Loucy (cell line): Measurements from ENCODE around the gene GPR45.

Experiments
- H2AFZ ChIP-seq: fragments of 200-600 bp; sonication (generic); 2 replicates; pipeline ENCODE4 v1.6.0; 2016; ENCODE audit warnings: antibody characterized with exemption, mild to moderate bottlenecking, low read length, moderate library complexity
- H3F3A ChIP-seq: fragments of 200-600 bp; 2 replicates; pipeline ENCODE4 v1.6.0; 2016; ENCODE audit warnings: antibody characterized with exemption, low read depth, mild to moderate bottlenecking
- H3K27me3 ChIP-seq: fragments of 200-600 bp; sonication (generic); 2 replicates; pipeline ENCODE4 v1.6.1; 2014; ENCODE audit warnings: low read length, mild to moderate bottlenecking; ENCODE audit not compliant: insufficient read depth, poor library complexity, severe bottlenecking
- H3K36me3 ChIP-seq: fragments of 200-600 bp; sonication (generic); 2 replicates; pipeline ENCODE4 v1.6.1; 2016; ENCODE audit warnings: low read length; ENCODE audit not compliant: insufficient read depth
- H3K4me1 ChIP-seq: fragments of 200-600 bp; sonication (generic); 2 replicates; pipeline ENCODE4 v1.5.1; 2014; ENCODE audit warnings: low read length, mild to moderate bottlenecking; ENCODE audit not compliant: insufficient read depth, poor library complexity, severe bottlenecking
- H3K4me2 ChIP-seq: fragments of 200-600 bp; sonication (generic); 2 replicates; pipeline ENCODE4 v1.6.0; 2014; ENCODE audit warnings: antibody characterized with exemption, low read length, low read depth, mild to moderate bottlenecking; ENCODE audit not compliant: poor library complexity, severe bottlenecking
- H3K4me3 ChIP-seq: fragments of 200-600 bp; sonication (generic); 2 replicates; pipeline ENCODE4 v1.5.1; 2014; ENCODE audit warnings: low read length, mild to moderate bottlenecking, mixed read lengths; ENCODE audit not compliant: poor library complexity, severe bottlenecking
- H3K79me2 ChIP-seq: fragments of 200-600 bp; sonication (generic); 2 replicates; pipeline ENCODE4 v1.6.1; 2014; ENCODE audit warnings: low read length; ENCODE audit not compliant: insufficient read depth
- H3K9ac ChIP-seq: fragments of 200-600 bp; sonication (generic); 2 replicates; pipeline ENCODE4 v1.6.0; 2014; ENCODE audit warnings: mild to moderate bottlenecking, low read depth, low read length, moderate library complexity; ENCODE audit not compliant: poor library complexity, severe bottlenecking
- H3K9me2 ChIP-seq: fragments of 200-600 bp; sonication (generic); replicated peaks from 2 replicates; pipeline ENCODE4 v1.6.1; 2016; ENCODE audit warnings: low read depth, low read length, mixed read lengths
- H3K9me3 ChIP-seq: fragments of 200-600 bp; sonication (generic); 2 replicates; pipeline ENCODE4 v1.6.1; 2014; ENCODE audit warnings: mild to moderate bottlenecking, antibody characterized with exemption, low read length, low read depth; ENCODE audit not compliant: insufficient read depth
- H4K20me1 ChIP-seq: fragments of 200-600 bp; sonication (generic); 2 replicates; pipeline ENCODE4 v1.6.0; 2014; ENCODE audit warnings: antibody characterized with exemption, low read length, mild to moderate bottlenecking; ENCODE audit not compliant: insufficient read depth, poor library complexity, severe bottlenecking
- CTCF ChIP-seq: fragments of 200-600 bp; sonication (generic); conservative IDR thresholded peaks from 2 replicates; pipeline ENCODE4 v1.5.1; 2014; ENCODE audit warnings: mild to moderate bottlenecking, antibody characterized with exemption, low read length
- EZH2phosphoT487 ChIP-seq: fragments of 200-600 bp; IDR thresholded peaks from 2 replicates; pipeline ENCODE4 v1.6.1; 2018; ENCODE audit warnings: antibody characterized with exemption, mild to moderate bottlenecking, moderate library complexity, borderline replicate concordance

Gene GPR45

GRCh38 chr2:105252271-105252670 lies 10.7 kb downstream of the GPR45 start:
- no peaks in the 10 kb centered on the region for H3K36me3 ChIP-seq
- H3K9ac ChIP-seq = no peak overlapping the region
- no peaks in the 10 kb centered on the region for H3K27me3 ChIP-seq
- no peak overlapping the region for H3K4me3 ChIP-seq
- no peaks in the 10 kb centered on the region for H3K79me2 ChIP-seq
- no peaks in the 10 kb centered on the region for H3K9me2 ChIP-seq
- H4K20me1 ChIP-seq = no peaks in the 10 kb centered on the region
- TF ChIP-seq CTCF = no peak
- TF ChIP-seq EZH2phosphoT487 = no peak
- no peaks in the 10 kb centered on the region for H3K9me3 ChIP-seq
- no peaks in the 10 kb centered on the region for H3K4me1 ChIP-seq
- no peak overlapping the region for H2AFZ ChIP-seq
- H3K4me2 ChIP-seq = no peak overlapping the region
- H3F3A ChIP-seq = no peaks in the 10 kb centered on the region

GRCh38 chr2:105254531-105255210 lies 13.1 kb downstream of the GPR45 start:
- no peaks in the 10 kb centered on the region for H3K27me3 ChIP-seq
- H3K79me2 ChIP-seq = no peaks in the 10 kb centered on the region
- no peak overlapping the region for H3K4me2 ChIP-seq
- no peaks in the 10 kb centered on the region for H3F3A ChIP-seq
- H3K36me3 ChIP-seq = no peaks in the 10 kb centered on the region
- no peak overlapping the region for H3K9ac ChIP-seq
- H2AFZ ChIP-seq = no peak overlapping the region
- TF ChIP-seq EZH2phosphoT487 (no peak), CTCF (no peak)
- H3K9me3 ChIP-seq = no peaks in the 10 kb centered on the region
- H4K20me1 ChIP-seq = no peaks in the 10 kb centered on the region
- no peak overlapping the region for H3K4me3 ChIP-seq
- no peaks in the 10 kb centered on the region for H3K4me1 ChIP-seq
- H3K9me2 ChIP-seq = no peaks in the 10 kb centered on the region

GRCh38 chr2:105255979-105256378 lies 14.4 kb downstream of the GPR45 start:
- Histone ChIP-seq H3K9me2 (no peaks in the 10 kb centered on the region), H3K9ac (no peak overlapping the region), H3K4me3 (no peak overlapping the region), H3K4me2 (no peak overlapping the region), H3K9me3 (no peaks in the 10 kb centered on the region), H3F3A (no peaks in the 10 kb centered on the region), H3K79me2 (no peaks in the 10 kb centered on the region), H4K20me1 (no peaks in the 10 kb centered on the region), H3K27me3 (no peaks in the 10 kb centered on the region), H3K36me3 (no peaks in the 10 kb centered on the region), H3K4me1 (no peaks in the 10 kb centered on the region), H2AFZ (no peak overlapping the region)
- no peak for TF ChIP-seq EZH2phosphoT487
- no peak for TF ChIP-seq CTCF
